IPS-20b (cell line): ENCODE results near the gene MYL12B.
A peak's percentile ranks its signal among the peaks of the same experiment; 100 is the strongest.

Source experiments
- H3K27ac ChIP-seq: one replicate; pipeline ENCODE4 v1.5.1; 2013; ENCODE audit warnings: low read length
- H3K27me3 ChIP-seq: 2 replicates; pipeline ENCODE4 v1.6.1; 2013; ENCODE audit warnings: mild to moderate bottlenecking, low read length, inconsistent platforms; ENCODE audit not compliant: insufficient read depth
- H3K36me3 ChIP-seq: 2 replicates; pipeline ENCODE4 v1.6.1; 2013; ENCODE audit warnings: low read depth, mild to moderate bottlenecking, inconsistent platforms, low read length, moderate library complexity; ENCODE audit not compliant: insufficient read depth
- H3K4me1 ChIP-seq: 2 replicates; pipeline ENCODE4 v1.6.1; 2013; ENCODE audit warnings: mild to moderate bottlenecking, control low read depth, inconsistent platforms, low read length, moderate library complexity; ENCODE audit not compliant: insufficient read depth
- H3K4me3 ChIP-seq: 2 replicates; pipeline ENCODE4 v1.5.1; 2013; ENCODE audit warnings: mild to moderate bottlenecking, low read length, inconsistent platforms
- H3K9ac ChIP-seq: 2 replicates; pipeline ENCODE4 v1.6.1; 2013; ENCODE audit warnings: low read depth, mild to moderate bottlenecking, inconsistent platforms, low read length, moderate library complexity
- H3K9me3 ChIP-seq: 2 replicates; pipeline ENCODE4 v1.6.1; 2013; ENCODE audit warnings: mild to moderate bottlenecking, low read depth, low read length, inconsistent platforms; ENCODE audit not compliant: insufficient read depth

MYL12B gene

GRCh38 chr18:3254725-3255124 is 7.2 kb upstream of the MYL12B start:
- H3K9ac ChIP-seq: no peak overlapping the region
- no peaks in the 10 kb centered on the region for H3K9me3 ChIP-seq
- H3K4me3 ChIP-seq: no peak overlapping the region
- no peaks in the 10 kb centered on the region for H3K27me3 ChIP-seq
- H3K4me1 ChIP-seq: peaks cover 15% of the 10 kb centered on the region; the same call in 1 of the 2 replicates
- peaks cover 79% of the 10 kb centered on the region for H3K36me3 ChIP-seq
- H3K27ac ChIP-seq: no peak overlapping the region

DNA sequence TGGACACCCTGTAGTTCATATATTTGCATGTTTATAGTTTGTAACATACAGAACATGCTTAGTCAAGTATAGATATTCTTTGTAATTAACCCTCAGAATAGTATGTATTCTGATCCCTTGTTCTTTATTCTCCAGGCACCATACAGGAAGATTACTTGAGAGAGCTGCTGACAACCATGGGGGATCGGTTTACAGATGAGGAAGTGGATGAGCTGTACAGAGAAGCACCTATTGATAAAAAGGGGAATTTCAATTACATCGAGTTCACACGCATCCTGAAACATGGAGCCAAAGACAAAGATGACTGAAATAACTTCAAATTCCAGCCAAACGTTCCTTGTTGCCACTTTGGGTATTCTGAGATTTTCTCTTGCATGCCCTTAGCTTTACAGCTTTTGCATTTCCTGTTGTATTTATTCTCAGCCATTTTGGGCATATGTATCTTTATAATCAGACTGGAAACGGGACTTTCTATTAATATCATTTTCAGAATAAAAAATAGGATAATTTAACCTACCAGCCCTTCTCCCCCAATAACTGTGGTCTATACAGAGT is 6.2 kb upstream of the MYL12B start:
- Histone ChIP-seq H3K9me3 (no peaks in the 10 kb centered on the region), H3K9ac (no peak overlapping the region), H3K4me3 (no peak overlapping the region), H3K4me1 (peaks cover 10% of the 10 kb centered on the region; the same call in 1 of the 2 replicates), H3K27me3 (no peaks in the 10 kb centered on the region), H3K27ac (no peak overlapping the region), H3K36me3 (peaks cover 70% of the 10 kb centered on the region)

DNA sequence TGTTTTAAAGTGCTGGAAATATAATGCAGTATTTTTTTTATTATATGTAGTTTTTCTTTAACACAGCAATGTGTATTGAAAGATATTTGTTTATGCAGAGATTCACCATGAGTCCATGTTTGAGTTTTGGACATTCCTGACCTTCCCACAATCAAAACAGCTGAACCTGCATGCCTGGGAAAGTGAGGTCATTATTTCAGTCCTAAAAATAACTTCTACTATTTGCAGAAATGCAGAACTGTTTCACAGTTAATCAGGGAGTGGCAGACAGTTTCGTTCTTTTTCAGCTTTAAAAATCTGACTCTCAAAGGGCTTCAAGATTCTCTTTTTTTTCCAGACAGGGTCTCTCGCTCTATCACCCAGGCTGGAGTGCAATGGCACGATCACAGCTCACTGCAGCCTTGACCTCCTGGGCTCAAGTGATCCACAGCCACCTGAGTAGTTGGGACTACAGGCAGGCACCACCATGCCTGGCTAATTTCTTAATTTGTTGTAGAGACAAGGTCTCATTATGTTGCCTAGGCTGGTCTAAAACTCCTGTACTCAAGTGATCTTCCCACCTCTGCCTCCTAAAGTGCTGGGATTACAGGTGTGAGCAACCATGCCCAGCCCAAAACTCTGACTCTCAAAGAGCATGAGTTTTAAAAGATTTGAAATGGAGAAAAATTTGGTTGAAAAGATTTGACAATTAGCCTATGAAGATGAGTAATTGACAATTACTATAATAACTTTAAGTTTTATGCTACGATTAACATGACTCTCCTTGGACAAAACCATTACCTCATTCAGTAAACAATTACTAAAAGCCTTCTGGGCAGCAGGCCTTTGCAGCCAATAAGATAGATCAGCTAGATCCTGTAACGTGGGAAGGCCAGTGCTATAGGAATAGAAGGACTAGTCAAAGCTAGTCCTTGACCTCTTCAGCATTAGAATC is 5.0 kb upstream of the MYL12B start:
- peaks cover 14% of the 10 kb centered on the region for H3K4me1 ChIP-seq
- peak overlapping the region; percentile 4; the same call in 1 of the 2 replicates for H3K9ac ChIP-seq
- H3K9me3 ChIP-seq: no peaks in the 10 kb centered on the region
- no peaks in the 10 kb centered on the region for H3K27me3 ChIP-seq
- H3K36me3 ChIP-seq: peaks cover 69% of the 10 kb centered on the region
- H3K27ac ChIP-seq: no peak overlapping the region
- H3K4me3 ChIP-seq: no peak overlapping the region

DNA sequence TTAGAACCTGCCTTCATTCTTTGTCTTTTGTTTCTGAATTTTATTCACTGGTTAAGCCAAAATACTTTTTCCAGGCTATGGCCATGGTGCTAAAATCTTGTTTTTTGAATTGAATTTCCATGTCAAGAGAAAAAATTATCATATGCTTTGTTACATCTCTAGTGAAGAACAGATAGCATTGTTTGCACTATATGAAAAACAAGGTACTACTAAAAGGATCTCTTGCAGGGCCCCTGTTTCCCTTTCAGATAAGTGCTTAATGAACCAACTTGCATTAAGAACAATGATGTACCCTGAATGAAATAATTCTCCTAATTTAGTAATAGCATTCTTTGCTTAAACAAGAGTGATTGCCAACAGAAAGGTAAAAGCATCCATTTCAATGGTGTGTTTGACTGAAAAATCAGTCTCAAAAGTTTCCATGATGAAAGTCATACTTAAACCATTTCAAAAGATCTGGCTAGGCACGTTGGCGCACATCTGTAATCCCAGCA is 4.3 kb upstream of the MYL12B start:
- Histone ChIP-seq H3K9me3 (no peaks in the 10 kb centered on the region), H3K27ac (no peak overlapping the region), H3K36me3 (peaks cover 65% of the 10 kb centered on the region), H3K9ac (no peak overlapping the region; the same call in 1 of the 2 replicates), H3K4me1 (peaks cover 14% of the 10 kb centered on the region), H3K4me3 (no peak overlapping the region), H3K27me3 (no peaks in the 10 kb centered on the region)

DNA sequence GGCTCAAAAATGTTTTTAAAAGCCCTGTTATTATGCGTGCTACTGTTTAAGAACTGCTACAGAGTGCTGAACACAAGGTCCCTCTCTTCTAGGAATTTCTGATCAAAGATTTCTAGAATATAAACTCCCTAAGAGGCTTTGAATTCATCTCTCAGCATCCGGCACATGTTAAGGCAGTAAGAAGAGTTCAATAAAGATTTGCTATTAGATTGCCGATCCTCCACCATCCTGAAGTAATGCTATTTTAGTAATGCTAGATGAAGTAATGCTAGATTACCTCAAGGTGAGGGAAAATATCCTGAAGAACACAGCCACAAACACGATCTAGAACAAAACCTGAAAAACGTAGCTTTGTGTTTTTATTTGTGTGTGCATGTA is 949 bp upstream of the MYL12B start:
- Histone ChIP-seq H3K4me1 (peaks cover 23% of the 10 kb centered on the region), H3K36me3 (peaks cover 32% of the 10 kb centered on the region), H3K9ac (peak overlapping the region; percentile 86), H3K4me3 (peak overlapping the region; percentile 75), H3K9me3 (no peaks in the 10 kb centered on the region), H3K27ac (peak overlapping the region; percentile 75), H3K27me3 (no peaks in the 10 kb centered on the region)

DNA sequence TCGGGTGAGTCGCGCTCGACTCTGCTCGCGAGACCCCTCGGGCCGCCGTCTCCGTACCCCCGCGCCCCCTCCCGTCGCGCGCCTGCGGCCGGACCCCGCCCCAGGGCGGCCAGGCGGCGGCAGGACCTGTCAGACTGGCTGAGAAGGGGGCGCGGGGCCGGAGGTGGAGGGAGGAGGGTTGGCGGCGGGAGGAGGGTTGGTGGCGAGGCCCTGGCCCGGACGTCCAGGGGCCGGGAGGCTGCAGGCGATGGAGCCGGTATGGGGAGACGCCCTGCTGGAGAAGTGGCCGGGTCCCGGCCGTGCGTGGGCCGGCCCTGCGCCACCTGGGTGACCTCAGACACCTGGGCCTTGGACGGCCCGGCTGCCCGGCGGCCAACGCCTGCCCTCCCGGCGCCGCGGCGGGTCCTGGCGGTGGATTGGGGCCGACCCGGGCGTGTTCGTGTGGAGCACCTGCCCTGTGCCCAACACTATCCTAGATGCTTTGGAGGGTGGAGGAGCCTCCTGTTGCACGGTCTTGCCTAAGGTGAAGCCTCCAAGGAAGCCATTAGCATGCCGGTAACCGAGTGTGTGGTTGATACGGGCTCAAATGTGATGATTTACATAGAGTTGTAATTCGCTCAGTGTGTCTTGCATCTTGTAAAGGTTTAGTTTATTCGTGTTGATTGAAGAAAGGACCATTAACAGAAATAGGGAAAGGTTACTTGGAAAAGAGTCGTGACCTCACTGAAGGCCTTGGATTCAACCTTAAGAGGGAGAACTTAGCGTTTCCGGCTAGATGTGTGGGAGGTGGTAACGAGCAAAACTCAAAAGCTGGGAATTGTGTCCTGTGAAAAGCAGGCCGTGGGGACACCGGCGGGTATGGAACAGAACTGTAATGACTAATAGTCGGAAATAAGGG is 550 bp downstream of the MYL12B start:
- Histone ChIP-seq H3K9me3 (no peaks in the 10 kb centered on the region), H3K27me3 (no peaks in the 10 kb centered on the region), H3K36me3 (peaks cover 17% of the 10 kb centered on the region; the same call in 1 of the 2 replicates), H3K9ac (peak overlapping the region; percentile 86; the same call in 1 of the 2 replicates), H3K4me3 (peak overlapping the region; percentile 75), H3K4me1 (peaks cover 14% of the 10 kb centered on the region), H3K27ac (no peak overlapping the region)

DNA sequence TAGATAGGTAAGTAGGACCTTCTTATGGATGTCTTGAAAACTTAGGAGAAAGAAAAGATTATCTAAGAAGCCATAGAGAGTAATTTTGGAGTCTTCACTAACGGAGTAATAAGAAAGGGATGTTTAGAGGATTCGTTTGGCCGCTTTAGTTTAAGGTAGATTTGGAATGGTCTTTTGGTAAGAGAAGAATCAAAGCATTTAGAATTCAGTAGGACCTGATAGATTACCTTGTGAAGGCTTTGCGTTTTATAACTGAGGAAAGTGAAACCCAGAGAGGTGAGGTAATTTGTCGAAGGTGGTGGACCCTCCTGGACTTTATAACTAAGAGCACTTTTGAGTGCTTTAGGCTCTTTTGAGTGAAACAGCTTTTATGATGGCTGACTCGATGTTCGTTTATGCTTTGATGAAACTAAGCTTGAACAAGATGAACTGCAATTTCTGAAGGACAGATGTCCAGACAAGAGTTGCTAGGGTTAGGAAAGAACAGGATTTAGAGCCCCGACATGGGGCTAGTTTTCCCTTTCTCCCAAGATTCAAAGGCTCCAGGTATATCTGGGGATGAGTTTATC is 1.3 kb downstream of the MYL12B start:
- H3K4me1 ChIP-seq: peaks cover 13% of the 10 kb centered on the region

GRCh38 chr18:3264362-3264761 is 2.4 kb downstream of the MYL12B start:
- Histone ChIP-seq H3K36me3 (no peaks in the 10 kb centered on the region; the same call in 1 of the 2 replicates), H3K27me3 (no peaks in the 10 kb centered on the region), H3K9ac (no peak overlapping the region), H3K4me3 (no peak overlapping the region), H3K27ac (no peak overlapping the region), H3K4me1 (peaks cover 18% of the 10 kb centered on the region), H3K9me3 (no peaks in the 10 kb centered on the region)

More for the DNA sequence above, 1.3 kb downstream of the MYL12B start:
- peak overlapping the region; percentile 75 for H3K4me3 ChIP-seq
- no peaks in the 10 kb centered on the region for H3K27me3 ChIP-seq
- H3K9ac ChIP-seq: peak overlapping the region; percentile 86; the same call in 1 of the 2 replicates
- no peaks in the 10 kb centered on the region for H3K9me3 ChIP-seq
- H3K36me3 ChIP-seq: peaks cover 9% of the 10 kb centered on the region; the same call in 1 of the 2 replicates
- H3K27ac ChIP-seq: no peak overlapping the region

DNA sequence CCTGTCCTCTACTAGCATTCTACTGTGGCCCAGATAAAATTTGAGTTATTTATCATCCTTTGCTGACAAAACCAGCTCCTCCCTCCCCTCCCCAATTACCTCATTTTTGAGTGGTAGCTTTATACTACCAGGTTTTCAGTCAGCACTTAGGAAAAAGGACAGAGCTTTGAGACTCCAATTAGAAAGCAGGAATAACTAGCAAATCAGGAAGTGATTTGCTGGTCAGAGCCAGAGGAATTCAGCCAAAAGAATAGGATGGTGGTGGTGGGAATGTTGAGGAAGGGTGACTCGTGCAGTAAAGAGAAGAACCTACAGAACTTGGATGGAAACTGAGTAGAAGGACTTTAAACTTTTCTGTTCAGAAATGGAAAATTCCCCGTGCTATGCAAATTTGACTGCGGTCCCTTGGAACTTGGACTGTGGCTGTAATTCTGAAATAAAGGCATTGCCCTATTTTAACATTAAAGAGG is 3.7 kb downstream of the MYL12B start:
- Histone ChIP-seq H3K9ac (no peak overlapping the region), H3K27me3 (no peaks in the 10 kb centered on the region), H3K9me3 (no peaks in the 10 kb centered on the region), H3K4me3 (no peak overlapping the region), H3K4me1 (peaks cover 18% of the 10 kb centered on the region), H3K36me3 (no peaks in the 10 kb centered on the region), H3K27ac (no peak overlapping the region)

- Histone ChIP-seq H3K9me3 (no peaks in the 10 kb centered on the region), H3K4me1 (peaks cover 14% of the 10 kb centered on the region), H3K27me3 (no peaks in the 10 kb centered on the region), H3K36me3 (no peaks in the 10 kb centered on the region), H3K27ac (no peak overlapping the region), H3K4me3 (no peak overlapping the region), H3K9ac (no peak overlapping the region)
These were observed 4.2 kb downstream of the MYL12B start for GRCh38 chr18:3266062-3266608.
